MV-4-11 (cell line): ENCODE results near the gene PRR15L.

Experiments used
- DNase-seq: peaks from one replicate; lab custom pipeline; 2025; lab: John Stamatoyannopoulos, UW

The PRR15L gene

DNA sequence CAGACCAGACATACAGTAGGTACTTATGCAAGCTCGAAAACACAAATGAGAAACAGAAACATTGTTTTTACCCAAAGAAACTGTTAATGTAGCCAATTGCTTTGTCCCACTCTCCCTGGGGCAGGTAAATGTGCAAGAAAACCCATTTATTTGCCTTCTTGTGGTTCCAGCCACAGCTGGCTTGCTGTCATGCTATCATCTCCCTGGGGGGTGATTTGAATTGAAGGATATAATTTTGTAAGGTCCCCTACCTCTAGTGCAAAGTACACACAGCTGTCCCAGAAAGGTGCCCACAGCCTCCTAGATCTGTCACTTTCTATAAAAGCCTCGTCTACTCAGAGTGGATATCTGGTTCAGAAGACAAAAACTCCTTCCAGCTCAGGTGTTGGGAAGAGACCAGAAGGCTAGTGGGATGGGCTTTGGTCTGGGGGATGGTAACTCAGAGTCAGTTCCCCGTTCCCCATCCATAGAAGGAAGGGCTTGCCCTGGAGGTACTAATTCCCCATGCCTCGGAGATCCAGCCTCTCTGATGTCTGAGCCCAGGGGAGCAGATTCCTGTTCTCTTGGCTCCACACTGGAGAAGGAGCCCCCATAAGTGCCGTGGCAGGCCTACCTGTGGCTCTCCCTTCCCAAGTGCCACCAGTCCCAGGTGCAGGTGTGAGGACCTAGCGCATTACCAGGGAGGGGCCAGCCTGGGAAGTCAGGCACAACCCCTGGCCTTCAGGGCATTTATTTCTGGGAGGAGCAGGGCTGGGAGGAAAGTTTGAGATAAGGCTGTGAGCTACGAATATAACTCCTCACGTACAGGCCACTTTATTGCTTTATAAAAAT is 2.4 kb upstream of the PRR15L start:
- DNase-seq = no peak

DNA sequence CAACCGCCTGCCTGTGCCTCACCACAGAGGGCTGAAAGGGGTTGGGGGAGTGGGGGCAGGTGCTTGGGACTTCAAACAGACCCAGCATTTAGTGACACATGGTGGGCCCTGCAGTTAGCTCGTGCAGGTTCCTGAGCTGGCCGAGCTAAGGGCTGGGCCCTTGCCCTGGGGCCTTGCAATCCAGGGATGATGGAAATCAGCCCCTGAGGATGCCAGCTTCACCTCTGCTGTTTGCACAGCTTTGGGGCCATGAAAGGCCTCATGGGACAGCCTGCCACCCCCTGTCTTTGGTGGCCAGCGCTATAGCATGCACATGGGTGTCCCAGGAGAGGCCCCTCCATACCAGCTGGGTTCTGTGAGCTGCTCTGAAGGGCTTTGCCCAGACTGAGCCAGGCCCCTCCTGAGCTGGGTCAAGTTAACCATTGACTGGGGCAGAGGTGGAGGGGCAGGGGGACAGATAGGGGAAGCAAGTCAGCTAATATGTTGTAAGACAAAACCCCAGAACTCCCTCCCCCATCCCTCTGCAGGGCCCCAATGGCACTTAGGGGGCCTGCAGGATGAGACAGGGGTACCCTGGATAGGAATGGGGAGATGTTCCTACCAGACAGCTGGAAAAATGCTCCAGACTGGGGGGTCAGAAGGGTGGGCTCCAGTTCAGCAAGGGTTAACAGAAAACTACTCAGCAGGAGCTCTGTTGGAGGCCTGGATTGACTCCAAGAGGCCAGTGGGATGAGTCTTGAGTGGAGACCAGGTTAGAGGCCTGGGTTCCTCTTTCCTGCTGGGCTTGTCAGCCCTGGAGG is 692 bp downstream of the PRR15L start:
- DNase-seq = no peak

GRCh38 chr17:47955497-47956461 is 1.9 kb downstream of the PRR15L start:
- no peak for DNase-seq

GRCh38 chr17:47953909-47954308 is 3.8 kb downstream of the PRR15L start:
- no peak for DNase-seq

GRCh38 chr17:47952171-47953021 is 5.3 kb downstream of the PRR15L start:
- no peak for DNase-seq

DNA sequence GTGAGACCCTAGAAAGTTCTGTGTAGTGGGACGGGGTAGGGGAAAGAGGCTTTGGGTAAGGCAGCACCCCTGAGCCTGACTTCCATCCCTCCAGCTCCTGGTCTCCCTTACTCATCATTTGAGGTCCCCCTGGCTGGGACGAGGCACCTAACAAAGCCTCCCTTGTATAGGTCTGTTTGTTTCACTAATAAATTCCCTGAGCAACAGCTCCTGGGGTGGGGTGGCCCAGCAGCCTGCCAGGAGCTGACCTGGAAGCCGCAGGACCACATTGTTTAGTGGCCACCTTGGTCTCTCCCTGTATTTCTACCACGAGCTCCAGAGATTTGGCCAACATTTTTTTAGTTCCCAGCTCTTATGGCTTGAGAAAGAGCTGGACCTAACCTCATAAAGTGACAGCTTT is 7.2 kb downstream of the PRR15L start:
- DNase-seq = no peak

GRCh38 chr17:47949946-47950345 is 7.7 kb downstream of the PRR15L start:
- peak; percentile 18 for DNase-seq

GRCh38 chr17:47949197-47949759 is 8.4 kb downstream of the PRR15L start:
- DNase-seq = peak; percentile 82

GRCh38 chr17:47948706-47949196 is 8.9 kb downstream of the PRR15L start:
- no peak for DNase-seq

DNA sequence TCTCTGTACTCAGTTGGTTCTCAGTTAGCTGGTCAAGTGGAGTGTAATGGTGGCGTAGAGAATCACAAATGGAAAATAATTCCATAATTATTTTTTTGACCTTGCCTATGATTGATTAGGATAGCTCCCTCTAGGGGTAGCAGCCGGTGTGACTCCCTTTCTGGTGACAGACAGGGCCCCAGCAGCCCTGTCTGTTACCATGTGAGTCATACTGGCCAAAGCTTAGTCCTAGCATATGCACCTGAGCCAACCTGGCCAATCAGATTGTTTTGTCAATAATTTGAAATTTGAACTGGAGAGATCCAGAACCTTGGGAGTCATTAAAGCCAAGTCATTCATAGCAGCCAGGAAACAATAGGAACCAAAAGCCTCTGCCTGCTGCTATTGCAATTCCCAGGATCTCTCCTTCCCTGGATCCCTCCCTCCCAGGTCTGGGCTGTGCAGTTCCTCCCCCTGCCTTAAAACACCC is 10.7 kb downstream of the PRR15L start:
- peak; percentile 58 for DNase-seq

- DNase-seq = no peak
Observed at GRCh38 chr17:47946516-47946915, 11.2 kb downstream of the PRR15L start.

DNA sequence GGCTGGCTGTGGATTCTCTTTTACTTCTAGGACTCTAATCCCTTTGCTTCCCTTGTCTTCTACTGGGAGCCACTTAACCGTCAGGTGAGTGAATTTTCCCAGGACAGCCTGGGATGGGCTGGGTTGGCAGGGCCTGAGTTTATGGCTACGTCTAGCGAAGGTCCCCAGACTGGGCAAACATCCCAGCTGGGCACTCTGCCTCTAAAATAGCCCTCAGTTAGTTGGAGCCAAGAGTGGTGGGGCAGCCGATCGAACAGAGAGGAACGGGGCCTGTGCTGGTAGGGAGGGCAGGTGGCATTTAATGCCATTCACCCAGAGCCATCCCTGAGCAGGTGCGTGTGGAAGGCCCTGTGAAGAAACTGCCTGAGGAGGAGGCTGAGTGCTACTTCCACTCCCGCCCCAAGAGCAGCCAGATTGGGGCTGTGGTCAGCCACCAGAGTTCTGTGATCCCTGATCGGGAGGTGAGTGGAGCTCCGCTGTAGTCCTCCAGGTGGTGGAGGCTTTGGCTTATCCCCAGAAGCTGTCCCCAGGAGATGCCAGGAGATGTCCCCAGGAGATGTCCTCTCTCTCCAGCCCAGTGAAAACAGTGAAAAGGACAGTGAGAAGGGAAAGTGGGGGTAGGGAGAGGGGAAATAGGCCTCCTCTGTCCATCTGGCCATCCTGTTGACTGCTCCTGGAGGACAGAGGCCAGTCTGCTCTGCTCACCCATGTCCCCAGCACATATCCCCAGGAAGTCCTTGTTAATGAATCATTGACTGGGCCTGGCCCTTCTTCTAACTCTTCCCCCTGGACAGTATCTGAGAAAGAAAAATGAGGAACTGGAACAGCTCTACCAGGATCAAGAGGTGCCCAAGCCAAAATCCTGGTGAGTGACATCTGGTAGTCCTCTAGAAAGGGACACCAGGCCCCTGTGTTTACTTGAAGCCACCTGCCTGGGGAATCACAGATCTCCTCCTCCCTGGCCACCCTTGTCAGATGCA is 11.9 kb downstream of the PRR15L start:
- DNase-seq = peak; percentile 72

DNA sequence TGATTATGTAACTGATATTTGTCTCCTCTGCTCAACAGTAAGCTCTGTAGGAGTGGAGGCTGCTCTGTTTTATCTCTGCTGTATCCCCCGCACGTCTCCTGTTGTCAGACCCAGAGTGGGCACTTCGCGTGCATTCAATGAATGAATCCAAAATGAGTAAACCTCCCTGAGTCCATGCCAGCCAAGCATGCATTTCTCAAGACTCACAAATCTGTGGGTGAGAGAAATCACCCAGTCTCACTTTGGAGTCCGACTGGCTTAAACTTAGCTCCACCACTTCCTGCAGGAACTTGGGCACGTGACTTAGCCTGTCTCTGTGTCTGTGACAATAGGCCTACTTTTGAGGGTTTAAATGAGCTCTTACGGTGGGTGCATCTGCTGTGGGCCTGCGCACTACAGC is 12.6 kb downstream of the PRR15L start:
- peak; percentile 84 for DNase-seq

GRCh38 chr17:47942568-47942967 is 15.1 kb downstream of the PRR15L start:
- DNase-seq = no peak

- no peak for DNase-seq
Observed at GRCh38 chr17:47942096-47942510, 15.6 kb downstream of the PRR15L start.

DNA sequence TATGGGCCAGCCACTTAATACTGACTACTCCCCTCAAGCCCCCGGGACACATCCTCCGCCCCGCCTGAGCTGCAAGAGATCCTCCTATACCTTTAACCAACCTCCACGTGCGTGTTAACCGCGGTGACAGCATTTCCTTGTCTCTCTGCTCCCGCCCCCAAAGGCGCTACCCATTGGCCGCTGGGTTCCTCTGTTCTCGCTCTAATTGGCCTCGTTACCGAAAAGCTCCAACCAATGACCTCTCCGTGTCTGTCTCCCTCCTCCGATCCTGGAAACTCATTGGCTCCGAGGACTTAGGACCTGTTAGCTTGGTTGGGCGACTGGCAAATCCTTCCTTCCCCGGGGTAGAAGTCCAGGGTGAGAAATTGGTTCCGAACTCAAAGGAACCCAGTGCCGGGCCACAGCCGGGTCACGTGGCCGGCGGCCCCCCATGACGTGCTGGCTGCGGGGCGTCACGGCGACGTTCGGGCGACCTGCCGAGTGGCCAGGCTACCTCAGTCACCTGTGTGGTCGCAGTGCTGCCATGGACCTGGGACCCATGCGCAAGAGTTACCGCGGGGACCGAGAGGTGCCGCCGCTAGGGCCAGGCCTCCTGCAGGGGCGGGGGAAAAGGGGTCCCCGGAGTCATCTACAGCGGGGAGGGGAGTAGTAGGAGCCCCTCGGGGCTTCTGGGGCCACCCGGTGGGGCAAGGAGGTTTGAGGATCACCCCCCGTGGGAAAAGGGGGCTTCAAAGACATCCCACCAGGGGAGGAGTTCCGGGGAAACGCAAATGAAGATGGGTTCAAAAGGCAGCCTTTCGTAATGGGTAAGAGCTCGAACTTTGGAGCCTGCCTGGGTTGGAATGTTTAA is 16.2 kb downstream of the PRR15L start, which contains the start of gene PNPO:
Gene PNPO (plus strand): TSS at position 326 of the 850 bp plus-strand sequence. CDS start 105 bp downstream, at position 431.
- DNase-seq = peak; percentile 99

GRCh38 chr17:47937941-47938340 is 19.7 kb downstream of the PRR15L start:
- peak; percentile 16 for DNase-seq

- no peak for DNase-seq
Observed at GRCh38 chr17:47935961-47936360, 21.7 kb downstream of the PRR15L start.
